Thyroid gland (tissue), 4 donors: ENCODE results near the gene GALK1. TPM values are rescaled to one million over a fixed set of nuclear protein-coding genes. Genes with fewer than 3 reads are reported as not detected.

Experiments
- DNase-seq, 2 donors: peaks; one replicate each; pipeline ENCODE4 v3.0.0-alpha.2; 2019
- H3K27ac ChIP-seq, 3 donors: fragments of 200-600 bp; sonication (generic); 1 replicate in 2 of 3; 2 replicates in 1 of 3; pipeline ENCODE4 v1.5.1; 2016 to 2019; ENCODE audit warnings: mild to moderate bottlenecking in 1 of 3, moderate library complexity in 1 of 3
- H3K27me3 ChIP-seq: fragments of 200-600 bp; sonication (generic); one replicate; pipeline ENCODE4 v1.5.1; 2019
- H3K36me3 ChIP-seq, 2 donors: fragments of 200-600 bp; sonication (generic); one replicate each; pipeline ENCODE4 v1.5.1; 2016 to 2019
- H3K4me1 ChIP-seq, 2 donors: fragments of 200-600 bp; sonication (generic); one replicate each; pipeline ENCODE4 v1.5.1; 2017 to 2019
- H3K4me3 ChIP-seq, 3 donors: fragments of 200-600 bp; sonication (generic); replicated peaks in 1 of 3; 1 replicate in 2 of 3; 2 replicates in 1 of 3; pipeline ENCODE4 v1.5.1; 2016; ENCODE audit warnings: mild to moderate bottlenecking in 1 of 3
- H3K9me3 ChIP-seq: fragments of 200-600 bp; sonication (generic); one replicate; pipeline ENCODE4 v1.5.1; 2017
- POLR2A ChIP-seq, 2 donors: fragments of 450-650 bp; IDR thresholded peaks; one replicate each; pipeline ENCODE4 v1.6.1; 2017; ENCODE audit warnings: antibody characterized with exemption in 2 of 2, mild to moderate bottlenecking in 2 of 2, moderate library complexity in 1 of 2
- WGBS, 2 donors: methylation state at CpG; one replicate each; pipeline ENCODE4 v1.1.5; 2017; 5-methylcytosine and 5-hydroxymethylcytosine counted together
- intact Hi-C: fragments of 100-400 bp; cut with DNase I; formaldehyde crosslinking; loops from one replicate; pipeline ENCODE4 v1.15.1; 2023
- total RNA-seq, 4 donors: library from RNA; depleted of rRNA; stranded (reverse); fragments of >200 nt; gene quantifications; one replicate each; pipeline ENCODE4 v1.2.3, GENCODE V29; 2016
- TF ChIP-seq, protein P1 (sequence below), 6 experiments: fragments of 200-600 bp in 3 of 6; fragments of 450-650 bp in 3 of 6; sonication (generic) in 3 of 6; IDR thresholded peaks; one replicate each; pipeline ENCODE4 v1.5.1; 2016 to 2019; ENCODE audit warnings: antibody characterized with exemption in 6 of 6, mild to moderate bottlenecking in 2 of 6, inconsistent platforms in 1 of 6, moderate library complexity in 1 of 6

Gene GALK1
- total RNA-seq, 4 donors from 2014 or later: 15.4 to 28.5 (median 24.9) TPM

DNA sequence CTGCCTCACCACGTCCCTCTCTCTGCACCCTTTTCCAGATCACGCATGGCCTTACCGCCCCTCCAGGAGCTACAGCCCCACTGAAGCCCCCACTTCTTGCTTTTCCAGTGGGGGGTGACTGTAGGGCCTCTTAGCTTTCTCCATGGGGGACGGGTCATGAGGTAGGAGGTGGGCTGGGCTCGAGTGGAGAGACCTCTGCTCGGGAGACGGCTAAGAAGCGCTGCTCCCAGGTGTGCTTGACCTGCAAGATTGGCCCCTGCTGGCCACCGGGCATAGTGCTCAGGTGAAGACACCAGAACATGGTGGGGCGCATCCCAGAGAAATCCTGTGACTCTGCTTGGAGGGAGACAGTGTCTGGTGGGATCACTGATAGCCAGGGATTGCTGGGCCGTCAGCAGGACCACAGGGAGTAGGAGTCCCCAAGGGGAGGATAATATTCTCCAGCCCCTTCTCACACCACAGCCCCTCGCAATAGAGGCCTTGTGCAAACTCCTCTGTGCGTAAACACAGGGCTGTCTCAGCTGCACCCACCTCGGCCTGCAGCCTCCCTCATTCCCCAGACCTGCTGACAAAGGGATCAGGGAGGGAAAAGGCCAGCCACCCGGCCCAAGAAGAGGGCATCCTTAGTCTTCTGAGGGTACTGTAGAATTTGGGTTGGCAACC, 8.9 kb upstream of the GALK1 start:
- Histone ChIP-seq H3K27ac (no peak overlapping the region), H3K4me1 (peaks cover 22 to 24% of the 10 kb centered on the region in 2 donors), H3K36me3 (peaks cover 11% of the 10 kb centered on the region in 2 donors), H3K4me3 (no peak overlapping the region), H3K9me3 (no peaks in the 10 kb centered on the region), H3K27me3 (no peaks in the 10 kb centered on the region)
- 79 to 85% methylated on average over 10 to 11 of the region's 15 CpGs for WGBS, 2 donors
- intact Hi-C loops: no loop called here
- TF ChIP-seq POLR2A (IDR thresholded peaks at IDR 0.05): no peak
- TF ChIP-seq, protein P1, sequence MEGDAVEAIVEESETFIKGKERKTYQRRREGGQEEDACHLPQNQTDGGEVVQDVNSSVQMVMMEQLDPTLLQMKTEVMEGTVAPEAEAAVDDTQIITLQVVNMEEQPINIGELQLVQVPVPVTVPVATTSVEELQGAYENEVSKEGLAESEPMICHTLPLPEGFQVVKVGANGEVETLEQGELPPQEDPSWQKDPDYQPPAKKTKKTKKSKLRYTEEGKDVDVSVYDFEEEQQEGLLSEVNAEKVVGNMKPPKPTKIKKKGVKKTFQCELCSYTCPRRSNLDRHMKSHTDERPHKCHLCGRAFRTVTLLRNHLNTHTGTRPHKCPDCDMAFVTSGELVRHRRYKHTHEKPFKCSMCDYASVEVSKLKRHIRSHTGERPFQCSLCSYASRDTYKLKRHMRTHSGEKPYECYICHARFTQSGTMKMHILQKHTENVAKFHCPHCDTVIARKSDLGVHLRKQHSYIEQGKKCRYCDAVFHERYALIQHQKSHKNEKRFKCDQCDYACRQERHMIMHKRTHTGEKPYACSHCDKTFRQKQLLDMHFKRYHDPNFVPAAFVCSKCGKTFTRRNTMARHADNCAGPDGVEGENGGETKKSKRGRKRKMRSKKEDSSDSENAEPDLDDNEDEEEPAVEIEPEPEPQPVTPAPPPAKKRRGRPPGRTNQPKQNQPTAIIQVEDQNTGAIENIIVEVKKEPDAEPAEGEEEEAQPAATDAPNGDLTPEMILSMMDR (IDR thresholded peaks at IDR 0.05): no peak
- no peak for DNase-seq

DNA sequence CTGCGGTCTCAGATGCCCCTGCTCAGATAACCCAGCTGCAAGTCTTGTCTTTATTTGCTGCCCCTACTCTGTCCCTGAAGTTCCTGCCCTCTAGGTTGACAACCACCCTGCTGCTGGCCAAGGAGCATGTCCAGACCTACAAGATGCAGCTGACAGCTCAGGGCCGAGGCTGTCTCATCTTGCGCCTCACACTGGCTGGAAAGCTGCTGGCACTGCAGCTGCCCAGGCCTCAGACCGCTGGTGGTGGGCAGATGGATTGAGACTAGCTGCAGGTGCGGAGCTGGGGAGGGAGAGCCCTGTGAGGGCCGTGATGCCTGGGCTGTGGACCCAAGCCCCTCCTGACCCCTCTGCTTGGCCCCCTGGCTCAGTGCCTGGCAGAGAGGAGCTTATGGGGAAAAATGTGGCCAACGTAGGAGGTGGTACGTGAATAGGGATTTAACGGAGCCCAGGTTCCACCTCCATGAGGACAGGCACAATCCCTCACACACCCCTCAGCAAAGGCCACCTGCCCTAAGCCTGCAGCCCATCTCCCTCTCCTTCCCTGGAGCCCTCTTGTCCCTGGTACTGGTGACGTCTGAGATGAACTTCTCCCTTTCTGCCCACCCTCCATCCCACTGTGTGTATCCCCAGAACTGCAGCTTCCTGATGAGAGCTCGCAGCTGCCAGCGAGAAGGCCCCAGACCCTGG, 8.3 kb upstream of the GALK1 start:
- no peak overlapping the region for H3K4me3 ChIP-seq
- H3K27me3 ChIP-seq: no peaks in the 10 kb centered on the region
- no peaks in the 10 kb centered on the region for H3K9me3 ChIP-seq
- H3K27ac ChIP-seq: no peak overlapping the region
- peaks cover 4 to 5% of the 10 kb centered on the region in 2 donors for H3K36me3 ChIP-seq
- DNase-seq: no peak
- WGBS, 2 donors: 90 to 93% methylated on average over 8 to 12 of the region's 12 CpGs
- TF ChIP-seq, protein P1 (IDR thresholded peaks at IDR 0.05): no peak
- TF ChIP-seq POLR2A (IDR thresholded peaks at IDR 0.05): no peak
- intact Hi-C loops: no loop called here
- H3K4me1 ChIP-seq: peaks cover 22 to 24% of the 10 kb centered on the region in 2 donors

DNA sequence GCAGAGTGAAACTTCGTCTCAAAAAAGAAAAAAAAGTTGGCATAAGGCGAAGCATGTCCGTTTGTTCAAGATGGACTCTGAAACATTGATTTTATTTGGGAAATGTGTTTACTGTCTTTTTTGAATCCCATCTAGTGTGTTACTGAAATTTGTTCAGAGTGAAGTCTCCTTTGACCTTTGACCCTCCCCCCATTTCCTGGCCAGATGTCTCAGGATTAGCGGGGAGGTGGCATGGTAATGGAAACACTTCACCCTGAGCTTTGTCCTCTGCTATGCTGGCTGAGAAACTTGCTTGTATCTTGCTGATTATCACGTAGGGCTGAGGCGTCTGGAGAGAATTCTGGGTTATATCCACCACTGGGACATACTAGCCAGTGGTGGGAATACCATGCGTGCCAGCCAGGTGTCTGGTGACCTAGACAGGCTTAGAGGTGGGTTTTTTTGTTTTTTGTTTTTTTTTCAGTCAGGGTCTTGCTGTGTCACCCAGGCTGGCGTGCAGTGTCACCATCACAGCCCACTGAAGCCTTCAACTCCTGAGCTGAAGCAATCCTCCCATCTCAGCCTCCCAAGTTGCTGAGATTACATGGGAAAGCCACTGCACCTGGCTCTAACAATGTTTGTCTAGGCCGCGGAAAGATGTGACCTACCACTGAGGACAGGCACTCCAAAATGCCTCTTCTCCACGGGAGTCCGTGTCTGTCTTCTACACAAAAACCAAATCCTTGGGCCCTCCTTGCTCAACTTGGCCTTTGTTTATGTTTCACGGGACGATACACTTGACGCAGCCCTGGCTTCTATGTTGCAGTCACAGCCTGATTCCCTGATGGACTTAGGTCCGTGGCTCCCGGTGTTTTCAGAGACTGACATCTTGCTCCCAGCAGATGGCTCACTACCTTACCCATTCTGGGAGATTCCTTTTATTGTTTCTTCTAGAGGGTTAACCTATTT, 6.6 kb upstream of the GALK1 start:
- TF ChIP-seq, protein P1 (IDR thresholded peaks at IDR 0.05): no peak
- TF ChIP-seq POLR2A (IDR thresholded peaks at IDR 0.05): no peak
- H3K4me1 ChIP-seq: peaks cover 10 to 15% of the 10 kb centered on the region in 2 donors
- no peak for DNase-seq
- no peaks in the 10 kb centered on the region for H3K27me3 ChIP-seq
- no peak overlapping the region for H3K27ac ChIP-seq
- H3K4me3 ChIP-seq: no peak overlapping the region
- no peaks in the 10 kb centered on the region for H3K9me3 ChIP-seq
- H3K36me3 ChIP-seq: no peaks in the 10 kb centered on the region
- 75 to 78% methylated on average over 17 of the region's 17 CpGs for WGBS, 2 donors
- intact Hi-C loops: no loop called here

DNA sequence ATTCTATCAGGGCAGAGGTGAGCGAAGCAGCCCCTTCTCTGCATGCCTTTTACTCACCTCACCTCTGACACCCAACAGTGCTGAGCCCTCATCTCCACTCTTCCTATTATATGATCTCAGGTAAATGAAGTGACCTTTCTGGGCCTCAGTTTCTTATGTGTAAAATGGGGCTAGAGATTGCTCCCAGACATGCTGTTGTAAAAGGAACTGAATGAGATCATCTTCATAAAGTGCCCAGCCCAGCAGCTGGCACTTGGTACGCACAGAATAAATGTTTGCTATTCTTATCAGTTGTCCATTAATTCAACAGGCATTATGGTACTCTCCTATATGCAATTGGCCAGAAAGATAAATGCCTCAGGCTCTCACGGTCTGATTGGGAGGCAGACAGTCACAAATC, 4.5 kb upstream of the GALK1 start:
- intact Hi-C loops: no loop called here
- Histone ChIP-seq H3K36me3 (no peaks in the 10 kb centered on the region), H3K27ac (no peak overlapping the region), H3K4me1 (peaks cover under 1% of the 10 kb centered on the region in 2 donors), H3K9me3 (no peaks in the 10 kb centered on the region), H3K4me3 (no peak overlapping the region), H3K27me3 (no peaks in the 10 kb centered on the region)
- WGBS, 2 donors: 87 to 90% methylated on average over 3 of the region's 3 CpGs
- DNase-seq: no peak
- TF ChIP-seq, protein P1 (IDR thresholded peaks at IDR 0.05): no peak
- TF ChIP-seq POLR2A (IDR thresholded peaks at IDR 0.05): no peak
